ENCODE results near the gene DPP4. TPM values are rescaled to one million over a fixed set of nuclear protein-coding genes. Genes with fewer than 3 reads are reported as not detected.

The DPP4 gene
- total RNA-seq, 1 donor from 2014 or later = 0.59 TPM

GRCh38 chr2:162090109-162090508 is 16.1 kb upstream of the DPP4 start:
- Mint-ChIP-seq H3K9me3 (ENCODE audit: unreplicated experiment) (no peaks in the 10 kb centered on the region), H3K36me3 (ENCODE audit: low read depth, unreplicated experiment) (no peaks in the 10 kb centered on the region), H3K27me3 (ENCODE audit: unreplicated experiment) (peaks cover 2% of the 10 kb centered on the region), H3K4me1 (ENCODE audit: unreplicated experiment) (no peaks in the 10 kb centered on the region), H3K4me3 (ENCODE audit: unreplicated experiment) (no peak overlapping the region), H3K27ac (ENCODE audit: unreplicated experiment) (no peak overlapping the region)
- no peak for DNase-seq (ENCODE audit: low spot score)
- TF ChIP-seq CTCF (IDR thresholded peaks at IDR 0.05; ENCODE audit: unreplicated experiment) = no peak

- Mint-ChIP-seq H3K9me3 (ENCODE audit: unreplicated experiment) (no peaks in the 10 kb centered on the region), H3K27me3 (ENCODE audit: unreplicated experiment) (peaks cover 2% of the 10 kb centered on the region), H3K36me3 (ENCODE audit: low read depth, unreplicated experiment) (no peaks in the 10 kb centered on the region), H3K4me3 (ENCODE audit: unreplicated experiment) (no peak overlapping the region), H3K4me1 (ENCODE audit: unreplicated experiment) (no peaks in the 10 kb centered on the region), H3K27ac (ENCODE audit: unreplicated experiment) (no peak overlapping the region)
- no peak for TF ChIP-seq CTCF (IDR thresholded peaks at IDR 0.05; ENCODE audit: unreplicated experiment)
- DNase-seq (ENCODE audit: low spot score) = no peak
Observed at GRCh38 chr2:162086904-162087303, 12.9 kb upstream of the DPP4 start.

GRCh38 chr2:162085090-162085891 is 11.3 kb upstream of the DPP4 start:
- no peaks in the 10 kb centered on the region for H3K27me3 Mint-ChIP-seq (ENCODE audit: unreplicated experiment)
- no peaks in the 10 kb centered on the region for H3K36me3 Mint-ChIP-seq (ENCODE audit: low read depth, unreplicated experiment)
- no peaks in the 10 kb centered on the region for H3K4me1 Mint-ChIP-seq (ENCODE audit: unreplicated experiment)
- H3K27ac Mint-ChIP-seq (ENCODE audit: unreplicated experiment) = no peak overlapping the region
- H3K9me3 Mint-ChIP-seq (ENCODE audit: unreplicated experiment) = no peaks in the 10 kb centered on the region
- no peak overlapping the region for H3K4me3 Mint-ChIP-seq (ENCODE audit: unreplicated experiment)
- no peak for TF ChIP-seq CTCF (IDR thresholded peaks at IDR 0.05; ENCODE audit: unreplicated experiment)
- no peak for DNase-seq (ENCODE audit: low spot score)

GRCh38 chr2:162084536-162084935 is 10.5 kb upstream of the DPP4 start:
- no peak overlapping the region for H3K27ac Mint-ChIP-seq (ENCODE audit: unreplicated experiment)
- H3K4me1 Mint-ChIP-seq (ENCODE audit: unreplicated experiment) = no peaks in the 10 kb centered on the region
- H3K4me3 Mint-ChIP-seq (ENCODE audit: unreplicated experiment) = no peak overlapping the region
- no peaks in the 10 kb centered on the region for H3K36me3 Mint-ChIP-seq (ENCODE audit: low read depth, unreplicated experiment)
- no peaks in the 10 kb centered on the region for H3K27me3 Mint-ChIP-seq (ENCODE audit: unreplicated experiment)
- H3K9me3 Mint-ChIP-seq (ENCODE audit: unreplicated experiment) = no peaks in the 10 kb centered on the region
- no peak for DNase-seq (ENCODE audit: low spot score)
- no peak for TF ChIP-seq CTCF (IDR thresholded peaks at IDR 0.05; ENCODE audit: unreplicated experiment)

GRCh38 chr2:162082681-162083080 is 8.7 kb upstream of the DPP4 start:
- H3K36me3 Mint-ChIP-seq (ENCODE audit: low read depth, unreplicated experiment) = peaks cover 4% of the 10 kb centered on the region
- no peaks in the 10 kb centered on the region for H3K4me1 Mint-ChIP-seq (ENCODE audit: unreplicated experiment)
- H3K4me3 Mint-ChIP-seq (ENCODE audit: unreplicated experiment) = no peak overlapping the region
- H3K9me3 Mint-ChIP-seq (ENCODE audit: unreplicated experiment) = no peaks in the 10 kb centered on the region
- DNase-seq (ENCODE audit: low spot score) = no peak
- H3K27ac Mint-ChIP-seq (ENCODE audit: unreplicated experiment) = no peak overlapping the region
- TF ChIP-seq CTCF (IDR thresholded peaks at IDR 0.05; ENCODE audit: unreplicated experiment) = no peak
- no peaks in the 10 kb centered on the region for H3K27me3 Mint-ChIP-seq (ENCODE audit: unreplicated experiment)

Measured in endothelial cell (in vitro differentiated cells).